Measurements from ENCODE around the gene TRHDE.

TRHDE gene

GRCh38 chr12:72684491-72684890, 412.3 kb downstream of the TRHDE start:
- H3K14ac ChIP-seq (ENCODE audit: low read length) = no peak overlapping the region
- no peaks in the 10 kb centered on the region for H3K9me3 ChIP-seq (replicated peaks in 1 of 2; ENCODE audit: control insufficient read depth in 2 of 2, insufficient read depth in 1 of 2, low read depth in 1 of 2, low read length in 2 of 2)
- no peak overlapping the region for H3K4me2 ChIP-seq (ENCODE audit: insufficient read depth, low read length, poor library complexity, severe bottlenecking)
- H3K4me1 ChIP-seq (ENCODE audit: control insufficient read depth in 2 of 2, insufficient read depth in 1 of 2, low read depth in 1 of 2, low read length in 2 of 2) = peaks cover 0 to 7% of the 10 kb centered on the region in 2 donors
- no peaks in the 10 kb centered on the region for H3K36me3 ChIP-seq (replicated peaks in 1 of 2; ENCODE audit: control insufficient read depth in 2 of 2, insufficient read depth in 2 of 2, low read length in 2 of 2)
- no peak overlapping the region for H3K4me3 ChIP-seq (ENCODE audit: low read length in 2 of 2)
- no peaks in the 10 kb centered on the region for H3K27me3 ChIP-seq (ENCODE audit: control insufficient read depth in 3 of 3, insufficient read depth in 3 of 3, low read depth in 1 of 3, low read length in 3 of 3)
- no peak for DNase-seq (ENCODE audit: low spot score)
- no peak overlapping the region for H4K8ac ChIP-seq (ENCODE audit: low read depth, low read length)
- no peaks in the 10 kb centered on the region for H3K79me1 ChIP-seq (ENCODE audit: low read depth, low read length)
- H2BK12ac ChIP-seq (ENCODE audit: low read length) = no peak overlapping the region
- no peak overlapping the region for H3K23ac ChIP-seq (ENCODE audit: low read depth, low read length, poor library complexity)
- no peak overlapping the region for H3K18ac ChIP-seq (ENCODE audit: low read length)
- H2AFZ ChIP-seq (ENCODE audit: low read length) = no peak overlapping the region
- no peak overlapping the region for H3K9ac ChIP-seq (ENCODE audit: low read depth, low read length, poor library complexity)
- H2BK15ac ChIP-seq (ENCODE audit: low read length) = no peak overlapping the region
- no peak overlapping the region for H2BK5ac ChIP-seq (ENCODE audit: low read length)
- no peak overlapping the region for H2AK5ac ChIP-seq (ENCODE audit: low read depth, low read length)
- no peak overlapping the region for H2BK120ac ChIP-seq (ENCODE audit: low read depth, low read length)
- no peak overlapping the region for H3K27ac ChIP-seq (replicated peaks; ENCODE audit: low read length)
- no peak overlapping the region for H4K91ac ChIP-seq (ENCODE audit: low read depth, low read length, poor library complexity)
- no CpG with 5 or more reads among the region's 4 CpGs for WGBS, 2 donors (ENCODE audit: extremely low coverage in 2 of 2, insufficient read length in 2 of 2, insufficient replicate concordance in 1 of 2)
- H3K4ac ChIP-seq (ENCODE audit: low read length) = no peak overlapping the region

- Histone ChIP-seq H3K4me2 (ENCODE audit: insufficient read depth, low read length, poor library complexity, severe bottlenecking) (no peak overlapping the region), H4K8ac (ENCODE audit: low read depth, low read length) (no peak overlapping the region), H2AFZ (ENCODE audit: low read length) (no peak overlapping the region), H2BK12ac (ENCODE audit: low read length) (no peak overlapping the region), H3K4me1 (ENCODE audit: control insufficient read depth in 2 of 2, insufficient read depth in 1 of 2, low read depth in 1 of 2, low read length in 2 of 2) (peaks cover 0 to 1% of the 10 kb centered on the region in 2 donors), H3K4me3 (ENCODE audit: low read length in 2 of 2) (no peak overlapping the region), H3K18ac (ENCODE audit: low read length) (no peak overlapping the region), H2BK15ac (ENCODE audit: low read length) (no peak overlapping the region), H3K4ac (ENCODE audit: low read length) (no peak overlapping the region), H2BK120ac (ENCODE audit: low read depth, low read length) (no peak overlapping the region), H3K9me3 (replicated peaks in 1 of 2; ENCODE audit: control insufficient read depth in 2 of 2, insufficient read depth in 1 of 2, low read depth in 1 of 2, low read length in 2 of 2) (no peaks in the 10 kb centered on the region), H4K91ac (ENCODE audit: low read depth, low read length, poor library complexity) (no peak overlapping the region), H3K79me1 (ENCODE audit: low read depth, low read length) (no peaks in the 10 kb centered on the region), H2AK5ac (ENCODE audit: low read depth, low read length) (no peak overlapping the region), H3K14ac (ENCODE audit: low read length) (no peak overlapping the region), H3K27me3 (ENCODE audit: control insufficient read depth in 3 of 3, insufficient read depth in 3 of 3, low read depth in 1 of 3, low read length in 3 of 3) (no peaks in the 10 kb centered on the region), H3K36me3 (replicated peaks in 1 of 2; ENCODE audit: control insufficient read depth in 2 of 2, insufficient read depth in 2 of 2, low read length in 2 of 2) (no peaks in the 10 kb centered on the region), H3K27ac (replicated peaks; ENCODE audit: low read length) (no peak overlapping the region), H3K23ac (ENCODE audit: low read depth, low read length, poor library complexity) (no peak overlapping the region), H3K9ac (ENCODE audit: low read depth, low read length, poor library complexity) (no peak overlapping the region), H2BK5ac (ENCODE audit: low read length) (no peak overlapping the region)
- WGBS, 2 donors (ENCODE audit: extremely low coverage in 2 of 2, insufficient read length in 2 of 2, insufficient replicate concordance in 1 of 2) = no CpG with 5 or more reads among the region's 2 CpGs
- no peak for DNase-seq (ENCODE audit: low spot score)
Measured at GRCh38 chr12:72692338-72692737, 420.2 kb downstream of the TRHDE start.

- H3K79me1 ChIP-seq (ENCODE audit: low read depth, low read length) = no peaks in the 10 kb centered on the region
- H3K4me2 ChIP-seq (ENCODE audit: insufficient read depth, low read length, poor library complexity, severe bottlenecking) = no peak overlapping the region
- no peak overlapping the region for H2BK12ac ChIP-seq (ENCODE audit: low read length)
- no peak overlapping the region for H3K4me3 ChIP-seq (ENCODE audit: low read length in 2 of 2)
- no peak overlapping the region for H3K4ac ChIP-seq (ENCODE audit: low read length)
- H4K91ac ChIP-seq (ENCODE audit: low read depth, low read length, poor library complexity) = no peak overlapping the region
- DNase-seq (ENCODE audit: low spot score) = no peak
- no peak overlapping the region for H2BK5ac ChIP-seq (ENCODE audit: low read length)
- no peak overlapping the region for H3K23ac ChIP-seq (ENCODE audit: low read depth, low read length, poor library complexity)
- no peak overlapping the region for H3K14ac ChIP-seq (ENCODE audit: low read length)
- H3K9ac ChIP-seq (ENCODE audit: low read depth, low read length, poor library complexity) = no peak overlapping the region
- H3K18ac ChIP-seq (ENCODE audit: low read length) = no peak overlapping the region
- H3K9me3 ChIP-seq (replicated peaks in 1 of 2; ENCODE audit: control insufficient read depth in 2 of 2, insufficient read depth in 1 of 2, low read depth in 1 of 2, low read length in 2 of 2) = no peaks in the 10 kb centered on the region
- H2AFZ ChIP-seq (ENCODE audit: low read length) = no peak overlapping the region
- no peaks in the 10 kb centered on the region for H3K27me3 ChIP-seq (ENCODE audit: control insufficient read depth in 3 of 3, insufficient read depth in 3 of 3, low read depth in 1 of 3, low read length in 3 of 3)
- peaks cover 0 to 1% of the 10 kb centered on the region in 2 donors for H3K4me1 ChIP-seq (ENCODE audit: control insufficient read depth in 2 of 2, insufficient read depth in 1 of 2, low read depth in 1 of 2, low read length in 2 of 2)
- H2BK120ac ChIP-seq (ENCODE audit: low read depth, low read length) = no peak overlapping the region
- no peak overlapping the region for H3K27ac ChIP-seq (replicated peaks; ENCODE audit: low read length)
- no peak overlapping the region for H2BK15ac ChIP-seq (ENCODE audit: low read length)
- H3K36me3 ChIP-seq (replicated peaks in 1 of 2; ENCODE audit: control insufficient read depth in 2 of 2, insufficient read depth in 2 of 2, low read length in 2 of 2) = no peaks in the 10 kb centered on the region
- no peak overlapping the region for H4K8ac ChIP-seq (ENCODE audit: low read depth, low read length)
- H2AK5ac ChIP-seq (ENCODE audit: low read depth, low read length) = no peak overlapping the region
Measured at GRCh38 chr12:72694193-72694592, 422.0 kb downstream of the TRHDE start.

- no peak overlapping the region for H2BK120ac ChIP-seq (ENCODE audit: low read depth, low read length)
- H3K9me3 ChIP-seq (replicated peaks in 1 of 2; ENCODE audit: control insufficient read depth in 2 of 2, insufficient read depth in 1 of 2, low read depth in 1 of 2, low read length in 2 of 2) = peaks cover 0 to 11% of the 10 kb centered on the region in 2 donors
- H3K14ac ChIP-seq (ENCODE audit: low read length) = no peak overlapping the region
- H3K27me3 ChIP-seq (ENCODE audit: control insufficient read depth in 3 of 3, insufficient read depth in 3 of 3, low read depth in 1 of 3, low read length in 3 of 3) = no peaks in the 10 kb centered on the region
- H2BK5ac ChIP-seq (ENCODE audit: low read length) = no peak overlapping the region
- H2BK15ac ChIP-seq (ENCODE audit: low read length) = no peak overlapping the region
- no peaks in the 10 kb centered on the region for H3K36me3 ChIP-seq (replicated peaks in 1 of 2; ENCODE audit: control insufficient read depth in 2 of 2, insufficient read depth in 2 of 2, low read length in 2 of 2)
- H3K4me3 ChIP-seq (ENCODE audit: low read length in 2 of 2) = no peak overlapping the region
- H3K4me1 ChIP-seq (ENCODE audit: control insufficient read depth in 2 of 2, insufficient read depth in 1 of 2, low read depth in 1 of 2, low read length in 2 of 2) = no peaks in the 10 kb centered on the region
- H2AFZ ChIP-seq (ENCODE audit: low read length) = no peak overlapping the region
- no peak overlapping the region for H3K4ac ChIP-seq (ENCODE audit: low read length)
- H4K8ac ChIP-seq (ENCODE audit: low read depth, low read length) = no peak overlapping the region
- H2BK12ac ChIP-seq (ENCODE audit: low read length) = no peak overlapping the region
- no peak overlapping the region for H3K27ac ChIP-seq (replicated peaks; ENCODE audit: low read length)
- H3K79me1 ChIP-seq (ENCODE audit: low read depth, low read length) = no peaks in the 10 kb centered on the region
- H4K91ac ChIP-seq (ENCODE audit: low read depth, low read length, poor library complexity) = no peak overlapping the region
- H3K23ac ChIP-seq (ENCODE audit: low read depth, low read length, poor library complexity) = no peak overlapping the region
- H3K9ac ChIP-seq (ENCODE audit: low read depth, low read length, poor library complexity) = no peak overlapping the region
- no peak overlapping the region for H3K18ac ChIP-seq (ENCODE audit: low read length)
- no peak overlapping the region for H3K4me2 ChIP-seq (ENCODE audit: insufficient read depth, low read length, poor library complexity, severe bottlenecking)
- DNase-seq (ENCODE audit: low spot score) = no peak
- no peak overlapping the region for H2AK5ac ChIP-seq (ENCODE audit: low read depth, low read length)
- no CpG with 5 or more reads among the region's 1 CpG for WGBS, 2 donors (ENCODE audit: extremely low coverage in 2 of 2, insufficient read length in 2 of 2, insufficient replicate concordance in 1 of 2)
Measured at GRCh38 chr12:72699362-72699761, 427.2 kb downstream of the TRHDE start.

All from neuronal stem cell (in vitro differentiated cells).